Measurements from ENCODE around the gene ADM.
A peak's percentile ranks its signal among the peaks of the same experiment; 100 is the strongest.

The ADM gene

DNA sequence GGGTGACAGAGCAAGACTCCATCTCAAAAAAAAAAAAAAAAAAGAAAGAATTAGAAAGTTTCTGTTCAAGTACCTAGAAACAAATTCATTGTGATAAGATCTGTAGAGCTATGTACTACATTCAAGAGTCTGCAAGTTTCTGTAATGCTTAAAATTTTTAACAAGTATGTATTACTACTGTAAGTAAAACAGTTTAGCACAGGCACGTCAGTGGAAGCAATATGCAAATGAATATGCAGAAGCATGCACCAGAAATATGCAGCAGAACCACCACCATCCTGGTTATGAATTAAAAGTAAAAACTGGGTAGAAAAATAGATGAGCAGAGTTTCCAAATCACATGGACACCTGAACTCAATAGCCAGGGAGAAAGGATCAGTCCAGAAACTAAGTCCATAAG is 30.1 kb upstream of the ADM start:
- Histone ChIP-seq H3K36me3 (no peaks in the 10 kb centered on the region), H3K4me1 (ENCODE audit: control insufficient read depth in 1 of 2, insufficient read depth in 1 of 2, low read depth in 1 of 2, low read length in 1 of 2) (no peaks in the 10 kb centered on the region), H3K27me3 (no peaks in the 10 kb centered on the region), H3K4me3 (ENCODE audit: low read depth in 1 of 2, low read length in 1 of 2) (no peak overlapping the region), H3K27ac (no peak overlapping the region), H3K9me3 (no peaks in the 10 kb centered on the region)
- TF ChIP-seq, protein P1, sequence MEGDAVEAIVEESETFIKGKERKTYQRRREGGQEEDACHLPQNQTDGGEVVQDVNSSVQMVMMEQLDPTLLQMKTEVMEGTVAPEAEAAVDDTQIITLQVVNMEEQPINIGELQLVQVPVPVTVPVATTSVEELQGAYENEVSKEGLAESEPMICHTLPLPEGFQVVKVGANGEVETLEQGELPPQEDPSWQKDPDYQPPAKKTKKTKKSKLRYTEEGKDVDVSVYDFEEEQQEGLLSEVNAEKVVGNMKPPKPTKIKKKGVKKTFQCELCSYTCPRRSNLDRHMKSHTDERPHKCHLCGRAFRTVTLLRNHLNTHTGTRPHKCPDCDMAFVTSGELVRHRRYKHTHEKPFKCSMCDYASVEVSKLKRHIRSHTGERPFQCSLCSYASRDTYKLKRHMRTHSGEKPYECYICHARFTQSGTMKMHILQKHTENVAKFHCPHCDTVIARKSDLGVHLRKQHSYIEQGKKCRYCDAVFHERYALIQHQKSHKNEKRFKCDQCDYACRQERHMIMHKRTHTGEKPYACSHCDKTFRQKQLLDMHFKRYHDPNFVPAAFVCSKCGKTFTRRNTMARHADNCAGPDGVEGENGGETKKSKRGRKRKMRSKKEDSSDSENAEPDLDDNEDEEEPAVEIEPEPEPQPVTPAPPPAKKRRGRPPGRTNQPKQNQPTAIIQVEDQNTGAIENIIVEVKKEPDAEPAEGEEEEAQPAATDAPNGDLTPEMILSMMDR (IDR thresholded peaks at IDR 0.05): no peak

DNA sequence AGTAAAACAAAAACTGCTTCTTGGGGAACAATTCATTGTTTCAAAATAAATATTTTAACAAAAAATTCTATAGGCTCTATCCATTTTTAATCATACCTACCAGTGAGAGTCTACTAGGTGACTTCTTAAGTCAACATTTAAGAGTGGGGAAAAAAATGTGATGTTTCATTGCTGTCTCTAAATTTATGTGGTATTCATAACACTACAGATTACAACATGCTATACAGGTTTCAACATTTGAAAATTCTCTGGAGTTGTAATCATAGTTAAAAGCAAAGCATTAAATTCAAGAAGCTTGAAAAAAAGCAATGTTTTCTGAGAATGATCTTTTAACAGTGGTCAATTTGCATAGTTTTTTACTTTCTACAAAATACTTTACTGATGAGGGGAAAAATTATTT is 29.2 kb upstream of the ADM start:
- Histone ChIP-seq H3K4me3 (ENCODE audit: low read depth in 1 of 2, low read length in 1 of 2) (no peak overlapping the region), H3K27me3 (no peaks in the 10 kb centered on the region), H3K27ac (no peak overlapping the region), H3K9me3 (no peaks in the 10 kb centered on the region), H3K4me1 (ENCODE audit: control insufficient read depth in 1 of 2, insufficient read depth in 1 of 2, low read depth in 1 of 2, low read length in 1 of 2) (no peaks in the 10 kb centered on the region), H3K36me3 (no peaks in the 10 kb centered on the region)
- TF ChIP-seq, protein P1 (IDR thresholded peaks at IDR 0.05): no peak

DNA sequence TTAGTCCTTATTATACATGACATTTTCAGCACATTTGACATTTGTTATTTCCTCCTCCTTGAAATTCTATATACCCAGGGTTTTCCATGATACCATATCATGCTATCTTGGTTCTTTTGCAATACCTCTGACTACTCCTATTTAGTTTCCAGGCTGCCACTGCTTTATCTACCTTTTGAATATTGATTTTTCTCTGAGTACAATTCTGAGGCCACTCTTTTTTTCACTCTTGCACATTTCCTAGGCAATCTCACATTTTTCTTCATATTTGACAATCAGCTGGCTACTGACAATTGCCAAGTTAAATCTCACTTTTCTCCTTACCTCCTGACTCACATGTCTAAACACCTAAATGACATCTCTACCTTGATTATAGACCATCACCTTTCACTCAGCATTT is 22.8 kb upstream of the ADM start:
- TF ChIP-seq, protein P1 (IDR thresholded peaks at IDR 0.05): no peak
- Histone ChIP-seq H3K4me1 (ENCODE audit: control insufficient read depth in 1 of 2, insufficient read depth in 1 of 2, low read depth in 1 of 2, low read length in 1 of 2) (peaks cover 27 to 32% of the 10 kb centered on the region in 2 experiments), H3K4me3 (ENCODE audit: low read depth in 1 of 2, low read length in 1 of 2) (no peak overlapping the region), H3K27ac (no peak overlapping the region), H3K27me3 (no peaks in the 10 kb centered on the region), H3K36me3 (no peaks in the 10 kb centered on the region), H3K9me3 (no peaks in the 10 kb centered on the region)

DNA sequence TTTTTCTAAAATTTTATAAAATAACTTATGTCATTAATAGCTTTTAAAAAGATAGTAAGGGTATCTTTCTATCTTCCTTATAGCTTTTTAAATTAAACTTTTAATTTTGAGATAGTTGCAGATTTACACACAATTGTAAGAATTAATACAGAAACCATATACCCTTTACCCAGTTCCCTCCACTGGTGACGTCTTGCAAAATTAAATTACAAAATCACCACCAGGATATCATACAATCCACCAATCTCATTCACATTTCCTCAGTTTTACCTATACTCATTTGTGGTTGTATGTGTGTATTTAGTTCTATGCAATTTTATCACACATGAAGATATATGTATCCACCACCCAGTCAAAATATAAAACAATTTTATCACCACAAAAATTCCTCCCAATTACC is 20.9 kb upstream of the ADM start:
- H3K27me3 ChIP-seq: no peaks in the 10 kb centered on the region
- no peaks in the 10 kb centered on the region for H3K9me3 ChIP-seq
- H3K27ac ChIP-seq: peak overlapping the region; percentile 84
- H3K4me1 ChIP-seq (ENCODE audit: control insufficient read depth in 1 of 2, insufficient read depth in 1 of 2, low read depth in 1 of 2, low read length in 1 of 2): peaks cover 38 to 48% of the 10 kb centered on the region in 2 experiments
- H3K36me3 ChIP-seq: no peaks in the 10 kb centered on the region
- H3K4me3 ChIP-seq (ENCODE audit: low read depth in 1 of 2, low read length in 1 of 2): no peak overlapping the region
- TF ChIP-seq, protein P1 (IDR thresholded peaks at IDR 0.05): no peak

- Histone ChIP-seq H3K36me3 (no peaks in the 10 kb centered on the region), H3K9me3 (no peaks in the 10 kb centered on the region), H3K4me3 (ENCODE audit: low read depth in 1 of 2, low read length in 1 of 2) (peak overlapping the region; percentile 25 to 31), H3K4me1 (ENCODE audit: control insufficient read depth in 1 of 2, insufficient read depth in 1 of 2, low read depth in 1 of 2, low read length in 1 of 2) (peaks cover 38 to 48% of the 10 kb centered on the region in 2 experiments), H3K27me3 (no peaks in the 10 kb centered on the region), H3K27ac (peak overlapping the region; percentile 84)
- TF ChIP-seq, protein P1 (IDR thresholded peaks at IDR 0.05): no peak
Observed at GRCh38 chr11:10285148-10285802, 19.6 kb upstream of the ADM start.

All from neutrophil (primary cell).